GM21367 (cell line): ENCODE results near the gene NRP1.

ENCODE experiments used
- ATAC-seq: cut with Tn5 transposase; IDR thresholded peaks from one replicate; pipeline ENCODE4 v1.9.1; 2021; ENCODE audit not compliant: unreplicated experiment

NRP1 gene

GRCh38 chr10:33293531-33294170 is 40.8 kb downstream of the NRP1 start:
- no peak for ATAC-seq

GRCh38 chr10:33293076-33293475 is 41.4 kb downstream of the NRP1 start:
- ATAC-seq: no peak

GRCh38 chr10:33291053-33291592 is 43.3 kb downstream of the NRP1 start:
- no peak for ATAC-seq

DNA sequence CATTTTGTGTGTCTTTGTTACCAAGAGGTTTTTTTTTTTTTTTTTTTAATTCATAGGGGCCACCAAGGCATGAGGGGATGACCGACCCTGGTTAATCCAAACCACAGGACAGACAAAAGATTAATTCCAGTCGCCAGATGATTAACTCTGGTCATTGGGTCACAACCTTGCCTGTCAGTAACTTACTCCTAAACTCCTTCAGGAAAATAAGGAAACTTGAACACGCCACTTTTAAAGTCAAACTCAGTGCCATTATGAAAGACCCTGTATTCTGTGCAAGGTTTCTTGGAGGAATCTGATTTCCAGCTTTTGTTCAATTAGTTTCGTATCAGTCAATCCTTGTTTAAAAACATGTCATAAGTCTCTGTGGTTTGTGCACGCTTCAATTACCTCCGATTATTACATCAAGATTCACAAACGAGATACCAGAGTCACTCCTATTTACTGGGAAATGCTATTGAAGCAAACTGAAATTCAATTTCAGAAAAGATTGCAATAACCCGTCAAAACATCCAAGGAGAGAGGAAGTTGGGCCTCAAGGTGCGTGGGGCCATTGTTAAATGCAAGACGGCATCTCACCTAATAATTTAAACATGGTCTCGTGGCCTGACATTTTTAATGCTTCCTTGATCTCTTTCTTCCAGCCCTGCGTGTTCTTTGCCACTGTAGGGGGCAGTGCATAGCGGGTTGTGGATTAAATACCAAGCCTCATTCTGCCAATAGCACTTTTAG is 44.0 kb downstream of the NRP1 start:
- no peak for ATAC-seq

DNA sequence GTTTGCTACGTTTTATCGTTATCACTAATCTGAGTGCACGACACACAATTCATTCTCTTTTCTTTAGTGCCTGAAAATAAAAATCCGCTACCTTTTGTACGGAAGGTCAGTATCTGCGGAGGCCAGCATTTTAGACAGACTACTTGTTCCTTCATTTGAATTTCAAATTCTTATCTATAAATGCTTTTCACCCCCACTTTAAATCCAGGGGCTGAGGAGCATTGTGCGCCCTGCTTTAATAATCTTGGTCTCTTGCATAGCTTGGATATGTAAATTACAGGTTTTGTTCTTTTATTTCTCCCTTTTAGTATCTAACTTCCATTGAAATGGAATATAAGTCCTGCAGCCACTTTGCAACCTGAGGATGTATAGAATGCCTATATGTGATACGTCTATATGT is 44.7 kb downstream of the NRP1 start:
- ATAC-seq: no peak

- no peak for ATAC-seq
Measured at GRCh38 chr10:33288127-33288526, 46.3 kb downstream of the NRP1 start.

- ATAC-seq: no peak
Measured at GRCh38 chr10:33287112-33287511, 47.4 kb downstream of the NRP1 start.

- ATAC-seq: no peak
Measured at GRCh38 chr10:33286157-33286934, 48.1 kb downstream of the NRP1 start.

- no peak for ATAC-seq
Measured at GRCh38 chr10:33284945-33285344, 49.5 kb downstream of the NRP1 start.

- ATAC-seq: no peak
Measured at GRCh38 chr10:33279811-33280602, 54.5 kb downstream of the NRP1 start.

GRCh38 chr10:33279276-33279675 is 55.2 kb downstream of the NRP1 start:
- ATAC-seq: no peak

GRCh38 chr10:33278198-33278597 is 56.3 kb downstream of the NRP1 start:
- no peak for ATAC-seq

DNA sequence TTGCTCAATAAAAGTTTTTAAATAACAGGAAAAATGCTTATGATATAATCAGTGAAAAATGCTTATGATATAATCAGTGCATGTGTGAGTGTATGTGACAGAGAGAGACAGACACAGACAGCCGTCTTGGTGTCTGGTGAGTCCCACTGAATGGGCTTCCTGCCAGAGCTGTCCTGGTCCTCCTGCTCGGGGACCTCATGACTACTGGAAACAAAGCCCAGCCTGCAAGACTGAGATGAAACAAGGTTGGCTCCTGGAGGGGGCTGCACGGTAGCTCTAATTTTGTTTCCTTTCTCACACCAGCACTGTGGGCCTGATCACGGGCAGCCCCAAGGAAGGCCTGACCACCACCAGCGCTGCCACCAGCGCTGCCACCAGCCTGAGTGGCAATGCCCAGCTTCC is 57.3 kb downstream of the NRP1 start:
- no peak for ATAC-seq

GRCh38 chr10:33276282-33276923 is 58.1 kb downstream of the NRP1 start:
- no peak for ATAC-seq

- no peak for ATAC-seq
Measured at GRCh38 chr10:33274096-33274785, 60.2 kb downstream of the NRP1 start.

- ATAC-seq: no peak
Measured at GRCh38 chr10:33273295-33274002, 61.0 kb downstream of the NRP1 start.

DNA sequence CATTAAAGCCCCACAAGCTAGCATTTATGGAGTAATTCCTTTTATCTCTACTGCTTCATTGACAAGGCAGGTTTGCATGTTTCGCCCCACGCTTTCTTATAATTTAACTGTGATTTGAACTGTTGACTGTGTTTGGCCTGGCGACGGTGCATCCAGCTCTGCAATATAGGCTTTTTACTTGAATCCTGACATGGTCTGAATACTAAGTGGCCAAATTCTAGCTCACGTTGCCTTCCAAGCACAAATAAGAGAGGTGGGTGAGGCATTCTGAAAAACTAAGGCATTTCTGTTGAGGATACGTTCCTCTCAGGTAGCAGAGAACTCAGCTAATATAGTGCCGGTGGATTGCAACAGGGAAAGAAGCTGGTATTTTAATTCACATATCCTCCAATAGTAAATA is 61.8 kb downstream of the NRP1 start:
- no peak for ATAC-seq

DNA sequence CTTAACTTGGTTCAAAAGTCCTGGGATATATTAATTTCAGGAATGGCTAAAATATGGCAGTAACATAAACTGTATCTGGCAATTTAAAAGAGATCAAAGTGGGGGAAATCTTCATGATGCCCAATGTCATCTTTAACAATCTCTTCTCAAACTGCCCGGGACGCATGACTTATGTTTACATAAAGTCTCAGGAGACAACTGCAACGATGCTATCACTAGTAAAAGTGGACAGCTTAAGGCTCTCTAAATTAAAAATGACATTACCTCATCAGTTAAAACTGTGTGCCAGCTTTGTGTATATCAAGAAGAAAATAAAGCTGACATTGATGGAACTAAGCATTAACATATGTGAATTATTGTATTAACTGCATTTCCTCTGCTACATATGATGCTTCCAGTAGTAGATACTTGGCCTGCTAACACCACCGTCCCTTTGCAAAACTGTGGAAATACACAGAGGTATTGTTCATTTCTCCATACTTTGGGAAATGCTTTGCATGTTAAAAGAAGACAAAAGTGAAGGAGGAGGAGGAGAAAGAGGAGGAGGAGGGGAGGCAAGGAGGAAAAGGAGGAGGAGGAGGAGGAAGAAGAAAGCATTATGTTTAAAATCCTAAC is 62.4 kb downstream of the NRP1 start:
- no peak for ATAC-seq

- ATAC-seq: no peak
Measured at GRCh38 chr10:33270971-33271370, 63.5 kb downstream of the NRP1 start.
